GM23338 (cell line): ENCODE data around the gene HACL1.

ENCODE experiments used
- CREB1 ChIP-seq: fragments of 250-450 bp; sonication (Bioruptor Pico); IDR thresholded peaks from 2 replicates; pipeline ENCODE4 v1.5.0; 2020; ENCODE audit warnings: low read depth, mild to moderate bottlenecking, moderate library complexity
- EZH2 ChIP-seq: fragments of 200-600 bp; sonication (generic); IDR thresholded peaks from one replicate; pipeline ENCODE4 v1.8.0; 2017; ENCODE audit warnings: antibody characterized with exemption, mild to moderate bottlenecking, low read depth; ENCODE audit not compliant: unreplicated experiment
- EZH2phosphoT487 ChIP-seq: fragments of 200-600 bp; sonication (generic); IDR thresholded peaks from one replicate; pipeline ENCODE4 v1.8.1; 2018; ENCODE audit warnings: antibody characterized with exemption; ENCODE audit not compliant: unreplicated experiment
- JUNB ChIP-seq: IDR thresholded peaks from one replicate; pipeline ENCODE4 v1.6.1; 2016; ENCODE audit warnings: antibody characterized with exemption; ENCODE audit not compliant: unreplicated experiment
- POLR2AphosphoS5 ChIP-seq: IDR thresholded peaks from 2 replicates; pipeline ENCODE4 v1.6.1; 2016; ENCODE audit warnings: antibody characterized with exemption, low read depth
- ZNF114 ChIP-seq: fragments of 250-450 bp; sonication (Bioruptor Pico); IDR thresholded peaks from 2 replicates; pipeline ENCODE4 v1.5.0; 2020; ENCODE audit warnings: mild to moderate bottlenecking, moderate library complexity
- ZNF331 ChIP-seq: fragments of 250-450 bp; sonication (Bioruptor Pico); IDR thresholded peaks from 2 replicates; pipeline ENCODE4 v1.5.0; 2020; ENCODE audit warnings: low read depth, mild to moderate bottlenecking, moderate library complexity
- TF ChIP-seq, protein P1 (sequence below), 2 experiments: fragments of 200-600 bp in 1 of 2; sonication (generic) in 1 of 2; conservative IDR thresholded peaks; 2 replicates each; pipeline versions ENCODE4 v1.5.1 to v1.6.1; 2016 to 2017; ENCODE audit warnings: antibody characterized with exemption in 2 of 2, low read depth in 2 of 2, mild to moderate bottlenecking in 2 of 2, moderate library complexity in 1 of 2
- TF ChIP-seq, protein P2 (sequence below): IDR thresholded peaks from one replicate; pipeline ENCODE4 v1.6.1; 2018; ENCODE audit warnings: antibody characterized with exemption; ENCODE audit not compliant: unreplicated experiment
- TF ChIP-seq, protein P3 (sequence below): IDR thresholded peaks from 2 replicates; pipeline ENCODE4 v1.6.1; 2016; ENCODE audit warnings: antibody characterized with exemption

DNA sequence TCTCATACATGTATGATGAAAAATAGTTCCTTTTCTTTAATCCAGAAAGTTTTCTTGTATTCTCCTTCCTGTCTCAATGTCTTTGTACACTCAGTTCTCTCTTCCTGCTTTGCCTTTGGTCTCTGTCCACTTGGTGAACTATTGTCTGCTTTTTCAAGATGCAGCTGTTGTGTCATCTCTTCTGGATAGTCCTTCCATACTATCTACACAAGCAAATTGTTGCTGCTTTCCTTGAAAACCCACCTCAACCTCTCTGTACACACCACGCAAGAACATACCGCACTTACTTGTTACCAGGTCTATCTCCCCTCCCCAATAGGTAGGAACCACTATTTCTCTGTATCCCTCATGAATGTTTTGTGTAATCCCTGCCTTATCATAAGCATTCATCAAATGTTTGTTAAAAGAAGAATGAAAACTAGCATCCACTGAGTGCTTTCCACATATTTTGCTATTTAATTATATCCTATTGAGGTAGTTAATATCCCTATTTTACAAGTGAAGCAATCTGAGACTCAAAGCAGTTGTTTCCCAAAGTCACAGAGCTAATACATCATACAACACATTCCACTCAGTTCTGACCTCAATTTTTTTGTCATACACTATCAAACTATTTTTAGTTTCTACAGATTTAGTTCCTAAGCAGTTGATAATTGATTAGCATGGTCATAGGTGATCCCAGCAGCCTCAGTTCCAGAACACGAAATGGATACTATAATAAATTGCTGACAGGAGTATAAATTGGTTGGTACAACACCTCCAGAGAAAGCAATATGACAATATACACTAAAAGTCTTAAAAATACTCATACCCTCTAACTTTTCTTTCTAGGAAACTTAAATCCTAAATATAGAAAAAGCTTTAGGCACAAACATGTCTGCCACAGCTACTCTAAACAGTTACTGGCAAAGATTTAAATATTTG, 19.6 kb downstream of the HACL1 start:
- TF ChIP-seq, protein P1, sequence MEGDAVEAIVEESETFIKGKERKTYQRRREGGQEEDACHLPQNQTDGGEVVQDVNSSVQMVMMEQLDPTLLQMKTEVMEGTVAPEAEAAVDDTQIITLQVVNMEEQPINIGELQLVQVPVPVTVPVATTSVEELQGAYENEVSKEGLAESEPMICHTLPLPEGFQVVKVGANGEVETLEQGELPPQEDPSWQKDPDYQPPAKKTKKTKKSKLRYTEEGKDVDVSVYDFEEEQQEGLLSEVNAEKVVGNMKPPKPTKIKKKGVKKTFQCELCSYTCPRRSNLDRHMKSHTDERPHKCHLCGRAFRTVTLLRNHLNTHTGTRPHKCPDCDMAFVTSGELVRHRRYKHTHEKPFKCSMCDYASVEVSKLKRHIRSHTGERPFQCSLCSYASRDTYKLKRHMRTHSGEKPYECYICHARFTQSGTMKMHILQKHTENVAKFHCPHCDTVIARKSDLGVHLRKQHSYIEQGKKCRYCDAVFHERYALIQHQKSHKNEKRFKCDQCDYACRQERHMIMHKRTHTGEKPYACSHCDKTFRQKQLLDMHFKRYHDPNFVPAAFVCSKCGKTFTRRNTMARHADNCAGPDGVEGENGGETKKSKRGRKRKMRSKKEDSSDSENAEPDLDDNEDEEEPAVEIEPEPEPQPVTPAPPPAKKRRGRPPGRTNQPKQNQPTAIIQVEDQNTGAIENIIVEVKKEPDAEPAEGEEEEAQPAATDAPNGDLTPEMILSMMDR (conservative IDR thresholded peaks at IDR 0.05; ENCODE audit: low read depth in 2 of 2) = no peak
- TF ChIP-seq, protein P2, sequence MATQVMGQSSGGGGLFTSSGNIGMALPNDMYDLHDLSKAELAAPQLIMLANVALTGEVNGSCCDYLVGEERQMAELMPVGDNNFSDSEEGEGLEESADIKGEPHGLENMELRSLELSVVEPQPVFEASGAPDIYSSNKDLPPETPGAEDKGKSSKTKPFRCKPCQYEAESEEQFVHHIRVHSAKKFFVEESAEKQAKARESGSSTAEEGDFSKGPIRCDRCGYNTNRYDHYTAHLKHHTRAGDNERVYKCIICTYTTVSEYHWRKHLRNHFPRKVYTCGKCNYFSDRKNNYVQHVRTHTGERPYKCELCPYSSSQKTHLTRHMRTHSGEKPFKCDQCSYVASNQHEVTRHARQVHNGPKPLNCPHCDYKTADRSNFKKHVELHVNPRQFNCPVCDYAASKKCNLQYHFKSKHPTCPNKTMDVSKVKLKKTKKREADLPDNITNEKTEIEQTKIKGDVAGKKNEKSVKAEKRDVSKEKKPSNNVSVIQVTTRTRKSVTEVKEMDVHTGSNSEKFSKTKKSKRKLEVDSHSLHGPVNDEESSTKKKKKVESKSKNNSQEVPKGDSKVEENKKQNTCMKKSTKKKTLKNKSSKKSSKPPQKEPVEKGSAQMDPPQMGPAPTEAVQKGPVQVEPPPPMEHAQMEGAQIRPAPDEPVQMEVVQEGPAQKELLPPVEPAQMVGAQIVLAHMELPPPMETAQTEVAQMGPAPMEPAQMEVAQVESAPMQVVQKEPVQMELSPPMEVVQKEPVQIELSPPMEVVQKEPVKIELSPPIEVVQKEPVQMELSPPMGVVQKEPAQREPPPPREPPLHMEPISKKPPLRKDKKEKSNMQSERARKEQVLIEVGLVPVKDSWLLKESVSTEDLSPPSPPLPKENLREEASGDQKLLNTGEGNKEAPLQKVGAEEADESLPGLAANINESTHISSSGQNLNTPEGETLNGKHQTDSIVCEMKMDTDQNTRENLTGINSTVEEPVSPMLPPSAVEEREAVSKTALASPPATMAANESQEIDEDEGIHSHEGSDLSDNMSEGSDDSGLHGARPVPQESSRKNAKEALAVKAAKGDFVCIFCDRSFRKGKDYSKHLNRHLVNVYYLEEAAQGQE = no peak
- TF ChIP-seq, protein P3, sequence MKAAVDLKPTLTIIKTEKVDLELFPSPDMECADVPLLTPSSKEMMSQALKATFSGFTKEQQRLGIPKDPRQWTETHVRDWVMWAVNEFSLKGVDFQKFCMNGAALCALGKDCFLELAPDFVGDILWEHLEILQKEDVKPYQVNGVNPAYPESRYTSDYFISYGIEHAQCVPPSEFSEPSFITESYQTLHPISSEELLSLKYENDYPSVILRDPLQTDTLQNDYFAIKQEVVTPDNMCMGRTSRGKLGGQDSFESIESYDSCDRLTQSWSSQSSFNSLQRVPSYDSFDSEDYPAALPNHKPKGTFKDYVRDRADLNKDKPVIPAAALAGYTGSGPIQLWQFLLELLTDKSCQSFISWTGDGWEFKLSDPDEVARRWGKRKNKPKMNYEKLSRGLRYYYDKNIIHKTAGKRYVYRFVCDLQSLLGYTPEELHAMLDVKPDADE = no peak
- no peak for TF ChIP-seq EZH2phosphoT487
- no peak for TF ChIP-seq EZH2
- no peak for TF ChIP-seq POLR2AphosphoS5
- TF ChIP-seq JUNB = no peak
- no peak for TF ChIP-seq ZNF331 (CRISPR knock-in tag)
- no peak for TF ChIP-seq CREB1 (CRISPR knock-in tag)
- TF ChIP-seq ZNF114 (CRISPR knock-in tag) = no peak
